CD4-positive, alpha-beta T cell treated with Interleukin-15 for 1 hour (primary cell): ENCODE results near the gene AAMP.
A peak's percentile ranks its signal among the peaks of the same experiment; 100 is the strongest.

Experiments
- DNase-seq: peaks from one replicate; pipeline ENCODE4 v3.0.0-alpha.2; 2020

The AAMP gene

GRCh38 chr2:218293715-218294429 is 23.9 kb upstream of the AAMP start:
- DNase-seq = no peak

- DNase-seq = peak; percentile 84
Observed at GRCh38 chr2:218292048-218293014, 22.4 kb upstream of the AAMP start, which contains the start of gene TMBIM1. TMBIM1 (minus strand) TSS chr2:218292503; CDS start chr2:218282141, 10,362 bp downstream.

GRCh38 chr2:218291318-218292047 is 21.5 kb upstream of the AAMP start:
- DNase-seq = peak; percentile 50

- DNase-seq = peak; percentile 88
Observed at GRCh38 chr2:218290316-218291261, 20.7 kb upstream of the AAMP start.

- DNase-seq = no peak
Observed at GRCh38 chr2:218289639-218290315, 19.8 kb upstream of the AAMP start.

GRCh38 chr2:218286570-218287459 is 16.9 kb upstream of the AAMP start:
- DNase-seq = peak; percentile 93

- DNase-seq = no peak
Observed at GRCh38 chr2:218285604-218286003, 15.7 kb upstream of the AAMP start.

GRCh38 chr2:218284106-218284811 is 14.3 kb upstream of the AAMP start:
- peak; percentile 63 for DNase-seq

GRCh38 chr2:218282173-218282991 is 12.4 kb upstream of the AAMP start:
- DNase-seq = no peak

- DNase-seq = no peak
Observed at GRCh38 chr2:218281449-218281848, 11.5 kb upstream of the AAMP start.

- no peak for DNase-seq
Observed at GRCh38 chr2:218280260-218280870, 10.4 kb upstream of the AAMP start.

- DNase-seq = no peak
Observed at GRCh38 chr2:218278531-218279360, 8.8 kb upstream of the AAMP start.

- DNase-seq = no peak
Observed at GRCh38 chr2:218277921-218278320, 8.0 kb upstream of the AAMP start.

GRCh38 chr2:218276986-218277755 is 7.2 kb upstream of the AAMP start:
- no peak for DNase-seq

- DNase-seq = no peak
Observed at GRCh38 chr2:218275371-218276072, 5.6 kb upstream of the AAMP start.

- no peak for DNase-seq
Observed at GRCh38 chr2:218274586-218274985, 4.6 kb upstream of the AAMP start.
